ENCODE results near the gene CDON.
"Not testable (repeated sequence)": the region's sequence is repeated elsewhere in the genome, so short reads cannot be mapped to it uniquely, and the experiment has no call there.

The CDON gene

DNA sequence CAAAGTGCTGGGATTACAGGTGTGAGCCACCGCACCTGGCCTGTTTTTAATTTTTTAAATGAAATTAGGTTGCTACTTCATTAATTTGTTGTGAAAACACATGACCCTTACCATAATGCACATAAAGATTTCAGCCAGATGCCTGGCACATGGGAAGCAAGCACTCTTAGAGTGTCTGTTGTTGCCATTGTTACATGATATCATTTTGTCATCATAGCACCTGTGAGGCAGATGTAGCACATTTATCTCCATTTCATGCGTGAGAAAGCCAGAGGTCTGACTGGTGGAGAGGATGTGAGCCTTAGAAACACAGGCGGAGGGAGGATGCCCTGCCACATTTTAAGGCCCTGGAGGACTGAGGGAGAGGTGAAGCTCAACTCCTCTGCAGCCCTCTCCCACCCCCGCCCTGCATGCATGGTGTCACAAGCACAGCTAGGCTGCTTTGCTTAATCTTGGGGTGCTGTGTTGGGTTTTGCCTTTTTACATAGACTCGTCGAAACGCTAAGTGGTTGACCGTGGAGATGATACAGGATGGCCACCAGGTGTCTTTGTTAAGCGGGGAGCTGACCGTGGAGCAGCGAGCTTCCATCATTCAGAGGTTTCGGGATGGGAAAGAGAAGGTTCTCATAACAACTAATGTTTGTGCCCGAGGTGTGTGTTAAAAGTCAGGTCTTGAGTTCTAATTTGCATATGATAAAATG is 144.4 kb downstream of the CDON start:
- DNase-seq, result no peak

- DNase-seq, result no peak
Measured at GRCh38 chr11:125916683-125917347, 145.9 kb downstream of the CDON start.

DNA sequence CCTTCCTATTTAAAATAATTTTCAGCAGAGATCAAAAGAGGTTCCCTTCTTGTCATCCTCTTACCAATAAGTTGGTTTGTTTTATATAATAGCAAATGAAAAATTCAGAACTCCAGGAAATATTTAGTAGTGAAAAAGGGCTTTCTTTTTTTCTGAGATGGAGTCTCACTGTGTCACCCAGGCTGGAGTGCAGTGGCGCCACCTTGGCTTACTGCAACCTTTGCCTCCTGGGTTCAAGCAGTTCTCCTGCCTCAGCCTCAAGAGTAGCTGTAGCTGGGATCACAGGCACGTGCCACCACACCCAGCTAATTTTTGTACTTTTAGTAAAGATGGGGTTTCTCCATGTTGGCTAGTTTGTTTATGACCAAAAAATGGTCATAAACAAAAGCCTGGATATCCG is 148.1 kb downstream of the CDON start:
- DNase-seq, result not testable (repeated sequence)

DNA sequence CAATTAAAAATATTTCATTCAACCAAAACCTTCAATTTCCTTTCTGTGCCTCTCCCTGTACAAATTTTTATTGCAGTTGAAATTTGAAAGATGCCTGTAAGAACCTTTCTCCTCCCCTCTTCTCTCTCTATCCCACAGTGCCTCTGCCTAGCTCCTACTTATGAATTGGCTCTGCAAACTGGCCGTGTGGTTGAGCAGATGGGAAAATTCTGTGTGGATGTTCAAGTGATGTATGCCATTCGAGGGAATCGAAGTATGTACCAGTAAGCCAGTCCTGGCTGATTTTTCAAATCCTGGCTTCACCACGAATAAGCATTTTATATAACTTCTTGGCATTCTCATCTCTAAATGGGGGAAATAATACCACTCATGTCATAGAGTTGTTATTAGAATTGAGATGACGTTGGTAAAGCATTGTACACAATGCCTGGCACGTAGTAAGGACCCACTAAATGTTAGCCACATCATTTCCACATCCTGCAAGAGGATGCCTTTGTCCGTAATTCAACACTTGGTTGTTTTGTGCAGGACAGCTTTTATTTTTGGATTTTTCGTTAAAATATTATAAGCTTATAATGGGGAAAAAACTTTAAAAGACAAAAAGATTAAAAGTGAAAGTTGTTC is 152.3 kb downstream of the CDON start:
- DNase-seq, result no peak

Measured in NCI-H524 treated with DMSO at 0.1 percent for 48 hours (cell line).